Gastroesophageal sphincter (tissue), 4 donors: ENCODE data around the gene RNF187. TPM values are rescaled to one million over a fixed set of nuclear protein-coding genes. Genes with fewer than 3 reads are reported as not detected.
"Not testable (repeated sequence)": the region's sequence is repeated elsewhere in the genome, so short reads cannot be mapped to it uniquely, and the experiment has no call there.

Experiments
- ATAC-seq: fragments of 150-250 bp; one replicate; pipeline ENCODE4 v1.9.1; 2016; ENCODE audit warnings: mild to moderate bottlenecking, moderate library complexity
- H3K27ac ChIP-seq, 4 donors: fragments of 200-600 bp; sonication (generic) in 3 of 4; 1 replicate in 3 of 4; 2 replicates in 1 of 4; pipeline ENCODE4 v1.5.1; 2016 to 2019
- H3K27me3 ChIP-seq: fragments of 200-600 bp; sonication (generic); one replicate; pipeline ENCODE4 v1.5.1; 2019
- H3K36me3 ChIP-seq, 2 donors: fragments of 200-600 bp; sonication (generic); one replicate each; pipeline ENCODE4 v1.5.1; 2019; ENCODE audit warnings: control low read depth in 1 of 2
- H3K4me1 ChIP-seq, 3 donors: fragments of 200-600 bp; sonication (generic); 1 replicate in 2 of 3; 2 replicates in 1 of 3; pipeline ENCODE4 v1.5.1; 2016 to 2019; ENCODE audit warnings: control low read depth in 2 of 3
- H3K4me3 ChIP-seq, 2 donors: fragments of 200-600 bp; sonication (generic); one replicate each; pipeline ENCODE4 v1.5.1; 2019; ENCODE audit warnings: mild to moderate bottlenecking in 1 of 2, moderate library complexity in 1 of 2
- H3K9me3 ChIP-seq, 3 donors: fragments of 200-600 bp; sonication (generic); one replicate each; pipeline ENCODE4 v1.5.1; 2017 to 2019; ENCODE audit warnings: control low read depth in 2 of 3
- EP300 ChIP-seq: sonication (generic); formaldehyde crosslinking; IDR thresholded peaks from one replicate; pipeline ENCODE4 v1.6.1; 2017; ENCODE audit warnings: antibody characterized with exemption, mild to moderate bottlenecking
- POLR2A ChIP-seq, 2 donors: fragments of 450-650 bp; IDR thresholded peaks; one replicate each; pipeline ENCODE4 v1.6.1; 2017; ENCODE audit warnings: antibody characterized with exemption in 2 of 2, mild to moderate bottlenecking in 2 of 2, moderate library complexity in 1 of 2
- POLR2AphosphoS5 ChIP-seq: sonication (generic); formaldehyde crosslinking; IDR thresholded peaks from one replicate; pipeline ENCODE4 v1.6.1; 2017; ENCODE audit warnings: antibody characterized with exemption
- WGBS, 2 donors: methylation state at CpG; one replicate each; pipeline ENCODE4 v1.1.5; 2018; ENCODE audit warnings: low coverage in 1 of 2; 5-methylcytosine and 5-hydroxymethylcytosine counted together
- total RNA-seq, 4 donors: library from RNA; depleted of rRNA; stranded (reverse); fragments of >200 nt; gene quantifications; one replicate each; pipeline ENCODE4 v1.1.0, GENCODE V29; 2016
- TF ChIP-seq, protein P1 (sequence below), 4 experiments: fragments of 200-600 bp in 2 of 4; fragments of 450-650 bp in 2 of 4; sonication (generic) in 1 of 4; IDR thresholded peaks; one replicate each; pipeline ENCODE4 v1.5.1; 2017 to 2019; ENCODE audit warnings: antibody characterized with exemption in 4 of 4, mild to moderate bottlenecking in 2 of 4, moderate library complexity in 2 of 4

Gene RNF187
- total RNA-seq, 4 donors from 2014 or later: 33.9 to 80.6 (median 52.4) TPM

DNA sequence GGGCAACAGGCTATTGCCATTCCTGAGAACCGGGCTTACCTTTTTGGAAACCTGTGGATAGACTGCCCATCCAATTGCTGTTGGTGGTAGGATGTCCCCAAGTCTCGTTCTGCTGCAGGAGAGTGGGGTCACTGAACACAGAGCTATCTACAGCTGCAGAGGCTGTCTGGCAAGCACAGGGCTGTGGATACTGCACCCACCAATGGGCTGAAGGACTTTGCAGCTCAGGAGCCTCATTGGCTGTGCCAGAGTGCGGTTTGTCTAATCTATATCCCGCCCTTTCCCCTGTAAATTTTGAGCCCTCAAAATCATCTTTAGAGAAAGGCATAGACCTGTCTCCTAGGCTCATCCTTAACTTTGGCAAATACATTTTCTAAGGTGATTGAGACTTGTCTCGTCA, 15.3 kb downstream of the RNF187 start:
- Histone ChIP-seq H3K4me3 (no peak overlapping the region), H3K9me3 (no peaks in the 10 kb centered on the region), H3K36me3 (peaks cover 0 to 8% of the 10 kb centered on the region in 2 donors), H3K4me1 (peaks cover 0 to 11% (median 0%) of the 10 kb centered on the region in 3 donors), H3K27ac (no peak overlapping the region), H3K27me3 (peaks cover 19% of the 10 kb centered on the region)
- no peak for ATAC-seq
- TF ChIP-seq, protein P1, sequence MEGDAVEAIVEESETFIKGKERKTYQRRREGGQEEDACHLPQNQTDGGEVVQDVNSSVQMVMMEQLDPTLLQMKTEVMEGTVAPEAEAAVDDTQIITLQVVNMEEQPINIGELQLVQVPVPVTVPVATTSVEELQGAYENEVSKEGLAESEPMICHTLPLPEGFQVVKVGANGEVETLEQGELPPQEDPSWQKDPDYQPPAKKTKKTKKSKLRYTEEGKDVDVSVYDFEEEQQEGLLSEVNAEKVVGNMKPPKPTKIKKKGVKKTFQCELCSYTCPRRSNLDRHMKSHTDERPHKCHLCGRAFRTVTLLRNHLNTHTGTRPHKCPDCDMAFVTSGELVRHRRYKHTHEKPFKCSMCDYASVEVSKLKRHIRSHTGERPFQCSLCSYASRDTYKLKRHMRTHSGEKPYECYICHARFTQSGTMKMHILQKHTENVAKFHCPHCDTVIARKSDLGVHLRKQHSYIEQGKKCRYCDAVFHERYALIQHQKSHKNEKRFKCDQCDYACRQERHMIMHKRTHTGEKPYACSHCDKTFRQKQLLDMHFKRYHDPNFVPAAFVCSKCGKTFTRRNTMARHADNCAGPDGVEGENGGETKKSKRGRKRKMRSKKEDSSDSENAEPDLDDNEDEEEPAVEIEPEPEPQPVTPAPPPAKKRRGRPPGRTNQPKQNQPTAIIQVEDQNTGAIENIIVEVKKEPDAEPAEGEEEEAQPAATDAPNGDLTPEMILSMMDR (IDR thresholded peaks at IDR 0.05): no peak
- TF ChIP-seq EP300 (no peak), POLR2A (IDR thresholded peaks at IDR 0.05) (no peak), POLR2AphosphoS5 (no peak)
- 86 to 93% methylated on average over 4 to 5 of the region's 5 CpGs for WGBS, 2 donors

DNA sequence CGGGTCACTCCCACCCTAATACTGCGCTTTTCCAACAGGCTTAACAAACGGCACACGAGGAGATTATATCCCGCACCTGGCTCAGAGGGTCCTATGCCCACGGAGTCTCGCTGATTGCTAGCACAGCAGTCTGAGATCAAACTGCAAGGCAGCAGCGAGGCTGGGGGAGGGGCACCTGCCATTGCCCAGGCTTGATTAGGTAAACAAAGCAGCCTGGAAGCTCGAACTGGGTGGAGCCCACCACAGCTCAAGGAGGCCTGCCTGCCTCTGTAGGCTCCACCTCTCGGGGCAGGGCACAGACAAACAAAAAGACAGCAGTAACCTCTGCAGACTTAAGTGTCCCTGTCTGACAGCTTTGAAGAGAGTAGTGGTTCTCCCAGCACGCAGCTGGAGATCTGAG, 18.8 kb downstream of the RNF187 start:
- ATAC-seq, H3K36me3 ChIP-seq, H3K4me3 ChIP-seq, H3K9me3 ChIP-seq, H3K4me1 ChIP-seq, H3K27ac ChIP-seq: not testable (repeated sequence)
- no CpG with 5 or more reads among the region's 11 CpGs for WGBS, 2 donors
- peaks cover 33% of the 10 kb centered on the region for H3K27me3 ChIP-seq

DNA sequence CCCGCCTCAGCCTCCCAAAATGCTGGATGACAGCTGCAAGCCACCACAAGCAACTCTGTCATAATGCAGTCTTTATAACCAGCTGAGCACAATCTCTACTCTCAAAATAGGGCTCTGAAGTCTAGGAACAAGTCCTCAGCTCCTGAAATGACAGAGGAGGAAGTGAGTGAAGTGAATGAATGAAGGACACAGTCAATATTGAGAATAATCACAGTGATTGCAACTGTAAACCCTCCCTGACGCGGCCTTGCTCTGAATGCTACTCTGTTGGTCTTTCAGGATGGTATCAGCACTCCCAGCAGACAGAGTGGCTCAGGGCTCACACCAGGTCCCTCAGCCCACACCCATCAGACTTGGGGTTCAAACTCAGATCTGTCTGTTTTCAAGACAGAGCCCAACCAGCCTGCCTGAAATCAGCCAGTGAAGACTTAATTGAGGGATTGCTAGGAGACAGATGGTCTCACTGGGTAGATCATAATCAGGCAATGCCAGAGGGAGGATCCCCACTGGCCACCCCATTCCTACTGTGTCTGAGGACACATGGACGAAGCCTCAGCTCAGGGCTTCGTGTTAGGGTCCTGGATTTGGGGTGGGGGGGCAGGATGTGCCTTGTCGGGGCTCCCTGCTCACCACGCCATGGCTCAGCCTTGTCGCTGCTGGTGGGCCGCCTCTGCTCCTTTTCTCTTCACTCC, 20.9 kb downstream of the RNF187 start:
- 88 to 89% methylated on average over 6 to 7 of the region's 9 CpGs for WGBS, 2 donors

DNA sequence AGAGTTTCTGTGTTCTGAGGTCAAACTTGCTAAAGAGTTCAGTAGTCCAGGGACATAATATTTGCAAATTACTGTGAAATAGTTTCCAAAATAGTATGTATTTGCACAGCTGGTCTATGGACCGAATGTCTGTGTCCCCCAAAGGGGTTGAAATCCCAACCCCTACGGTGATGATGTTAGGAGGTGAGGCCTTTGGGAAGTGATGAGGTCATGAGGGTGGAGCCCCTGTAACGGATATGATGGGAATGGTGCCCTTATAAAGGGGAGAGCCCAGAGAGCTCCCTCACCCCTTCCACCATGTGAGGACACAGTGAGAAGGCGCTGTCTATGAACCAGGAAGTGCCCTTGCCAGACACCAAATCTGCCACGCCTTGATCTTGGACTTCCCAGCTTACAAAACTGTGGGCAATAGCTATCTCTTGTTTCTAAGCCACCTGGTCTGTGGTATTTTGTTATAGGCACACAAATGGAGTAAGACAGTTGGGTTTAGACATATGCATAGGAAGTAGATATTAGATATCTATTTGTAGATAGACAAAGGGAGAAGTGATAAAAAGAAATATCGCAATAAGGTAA, 21.7 kb downstream of the RNF187 start:
- H3K4me3 ChIP-seq: no peak overlapping the region
- TF ChIP-seq POLR2A (IDR thresholded peaks at IDR 0.05): no peak
- TF ChIP-seq, protein P1 (IDR thresholded peaks at IDR 0.05): no peak
- TF ChIP-seq EP300: no peak
- TF ChIP-seq POLR2AphosphoS5: no peak
- no peak for ATAC-seq
- H3K27me3 ChIP-seq: peaks cover 60% of the 10 kb centered on the region
- H3K4me1 ChIP-seq: no peaks in the 10 kb centered on the region
- H3K36me3 ChIP-seq: no peaks in the 10 kb centered on the region
- WGBS, 2 donors: 73 to 91% methylated on average over 3 to 6 of the region's 6 CpGs
- no peaks in the 10 kb centered on the region for H3K9me3 ChIP-seq
- H3K27ac ChIP-seq: no peak overlapping the region

More for the DNA sequence above, 20.9 kb downstream of the RNF187 start:
- Histone ChIP-seq H3K9me3 (no peaks in the 10 kb centered on the region), H3K4me3 (no peak overlapping the region), H3K36me3 (no peaks in the 10 kb centered on the region), H3K27ac (no peak overlapping the region), H3K27me3 (peaks cover 52% of the 10 kb centered on the region), H3K4me1 (no peaks in the 10 kb centered on the region)
- TF ChIP-seq EP300 (no peak), POLR2AphosphoS5 (no peak), POLR2A (IDR thresholded peaks at IDR 0.05) (no peak)
- TF ChIP-seq, protein P1 (IDR thresholded peaks at IDR 0.05): no peak
- ATAC-seq: no peak

DNA sequence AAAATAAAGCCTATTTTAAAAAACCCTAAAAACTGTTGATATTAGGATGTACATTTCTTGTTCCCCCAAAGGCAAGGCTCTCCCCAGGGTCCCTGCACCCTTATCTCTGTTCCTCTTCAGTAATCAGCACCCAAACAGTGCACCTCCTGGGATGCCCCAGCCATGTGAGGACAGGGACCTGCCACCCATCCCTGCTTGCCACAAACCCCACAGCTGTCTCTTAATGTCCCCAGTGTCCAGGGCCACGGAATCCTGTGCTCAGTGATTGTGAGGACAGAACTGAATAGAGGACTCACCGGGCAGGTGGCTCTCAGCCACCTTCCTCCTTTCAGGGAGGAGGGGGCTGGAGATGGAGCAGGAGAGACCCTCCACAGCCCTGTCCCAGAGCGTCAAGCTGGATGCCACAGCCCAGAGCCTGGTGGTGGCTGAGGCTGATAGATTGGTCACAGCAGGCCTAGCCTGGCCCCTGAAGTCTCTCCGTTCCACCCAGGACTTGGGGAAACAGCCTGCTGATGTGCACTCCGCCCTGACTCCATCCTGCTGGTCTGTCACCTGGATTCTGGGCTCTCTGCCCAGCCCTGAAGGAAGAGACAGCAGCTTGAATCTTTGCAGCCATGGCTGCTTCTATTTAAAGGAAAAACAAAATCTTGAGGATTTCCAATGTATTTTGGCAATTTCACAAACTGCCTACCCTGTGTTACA, 23.1 kb downstream of the RNF187 start:
- Histone ChIP-seq H3K36me3 (no peaks in the 10 kb centered on the region), H3K4me3 (no peak overlapping the region), H3K27me3 (peaks cover 60% of the 10 kb centered on the region), H3K4me1 (no peaks in the 10 kb centered on the region), H3K9me3 (no peaks in the 10 kb centered on the region), H3K27ac (no peak overlapping the region)
- 36% methylated on average over 2 of the region's 5 CpGs; no CpG with 5 or more reads in 1 of the 2 donors for WGBS, 2 donors
- ATAC-seq: no peak
- TF ChIP-seq POLR2AphosphoS5 (no peak), EP300 (no peak), POLR2A (IDR thresholded peaks at IDR 0.05) (no peak)
- TF ChIP-seq, protein P1 (IDR thresholded peaks at IDR 0.05): no peak
